ENCODE results near the gene TARBP2. TPM values are rescaled to one million over a fixed set of nuclear protein-coding genes. Genes with fewer than 3 reads are reported as not detected.

Gene TARBP2
- polyA plus RNA-seq, 3 donors from 2014 or later: 11.5 to 28.9 (median 28.8) TPM

- no peak overlapping the region for H3K4me3 Mint-ChIP-seq
- peaks cover 39 to 70% (median 64%) of the 10 kb centered on the region in 3 donors for H3K36me3 Mint-ChIP-seq
- no peaks in the 10 kb centered on the region for H3K9me3 Mint-ChIP-seq
- peaks cover 16 to 31% of the 10 kb centered on the region in 2 donors for H3K4me1 Mint-ChIP-seq
- H3K27ac Mint-ChIP-seq: peak overlapping the region in 2 of 6 donors; percentile 4 to 66
- peaks cover 0 to 9% (median 0%) of the 10 kb centered on the region in 3 donors for H3K27me3 Mint-ChIP-seq (ENCODE audit: low read depth in 3 of 3)
- no peak for DNase-seq
Observed at GRCh38 chr12:53464685-53465418, 36.2 kb upstream of the TARBP2 start.

GRCh38 chr12:53465679-53466078, 35.4 kb upstream of the TARBP2 start:
- H3K36me3 Mint-ChIP-seq: peaks cover 33 to 66% (median 58%) of the 10 kb centered on the region in 3 donors
- peak overlapping the region in 3 of 6 donors; percentile 9 to 17 (median 13) for H3K27ac Mint-ChIP-seq
- peaks cover 16 to 26% of the 10 kb centered on the region in 2 donors for H3K4me1 Mint-ChIP-seq
- DNase-seq: no peak
- peaks cover 0 to 6% (median 0%) of the 10 kb centered on the region in 3 donors for H3K27me3 Mint-ChIP-seq (ENCODE audit: low read depth in 3 of 3)
- H3K9me3 Mint-ChIP-seq: no peaks in the 10 kb centered on the region
- H3K4me3 Mint-ChIP-seq: no peak overlapping the region

- H3K9me3 Mint-ChIP-seq: no peaks in the 10 kb centered on the region
- peak overlapping the region in 2 of 6 donors; percentile 46 to 58 for H3K27ac Mint-ChIP-seq
- no peak for DNase-seq
- no peak overlapping the region for H3K4me3 Mint-ChIP-seq
- peaks cover 0 to 6% (median 3%) of the 10 kb centered on the region in 3 donors for H3K27me3 Mint-ChIP-seq (ENCODE audit: low read depth in 3 of 3)
- peaks cover 30 to 65% (median 55%) of the 10 kb centered on the region in 3 donors for H3K36me3 Mint-ChIP-seq
- H3K4me1 Mint-ChIP-seq: peaks cover 14 to 26% of the 10 kb centered on the region in 2 donors
Observed at GRCh38 chr12:53466640-53467039, 34.4 kb upstream of the TARBP2 start.

GRCh38 chr12:53467082-53467481, 34.0 kb upstream of the TARBP2 start:
- H3K4me1 Mint-ChIP-seq: peaks cover 15 to 28% of the 10 kb centered on the region in 2 donors
- no peak for DNase-seq
- H3K9me3 Mint-ChIP-seq: no peaks in the 10 kb centered on the region
- peaks cover 0 to 7% (median 4%) of the 10 kb centered on the region in 3 donors for H3K27me3 Mint-ChIP-seq (ENCODE audit: low read depth in 3 of 3)
- peaks cover 33 to 66% (median 52%) of the 10 kb centered on the region in 3 donors for H3K36me3 Mint-ChIP-seq
- peak overlapping the region in 1 of 6 donors; percentile 46 for H3K27ac Mint-ChIP-seq
- no peak overlapping the region for H3K4me3 Mint-ChIP-seq

- H3K4me3 Mint-ChIP-seq: no peak overlapping the region
- H3K27me3 Mint-ChIP-seq (ENCODE audit: low read depth in 3 of 3): peaks cover 0 to 6% (median 4%) of the 10 kb centered on the region in 3 donors
- H3K4me1 Mint-ChIP-seq: peaks cover 18 to 29% of the 10 kb centered on the region in 2 donors
- DNase-seq: no peak
- H3K36me3 Mint-ChIP-seq: peaks cover 34 to 63% (median 46%) of the 10 kb centered on the region in 3 donors
- no peaks in the 10 kb centered on the region for H3K9me3 Mint-ChIP-seq
- peak overlapping the region in 2 of 6 donors; percentile 21 to 41 for H3K27ac Mint-ChIP-seq
Observed at GRCh38 chr12:53467880-53468279, 33.2 kb upstream of the TARBP2 start.

- no peak for DNase-seq
- Mint-ChIP-seq H3K9me3 (no peaks in the 10 kb centered on the region), H3K4me1 (peaks cover 18 to 25% of the 10 kb centered on the region in 2 donors), H3K27ac (no peak overlapping the region), H3K36me3 (peaks cover 34 to 59% (median 43%) of the 10 kb centered on the region in 3 donors), H3K27me3 (ENCODE audit: low read depth in 3 of 3) (peaks cover 0 to 6% (median 4%) of the 10 kb centered on the region in 3 donors), H3K4me3 (no peak overlapping the region)
Observed at GRCh38 chr12:53468282-53468681, 32.8 kb upstream of the TARBP2 start.

GRCh38 chr12:53472056-53472582, 29.0 kb upstream of the TARBP2 start:
- peaks cover 23 to 55% of the 10 kb centered on the region in 2 donors for H3K4me1 Mint-ChIP-seq
- peaks cover 26 to 64% (median 41%) of the 10 kb centered on the region in 3 donors for H3K36me3 Mint-ChIP-seq
- peak overlapping the region in 2 of 6 donors; percentile 19 to 29 for H3K27ac Mint-ChIP-seq

GRCh38 chr12:53474077-53474476, 27.0 kb upstream of the TARBP2 start:
- Mint-ChIP-seq H3K36me3 (peaks cover 15 to 48% (median 29%) of the 10 kb centered on the region in 3 donors), H3K27me3 (ENCODE audit: low read depth in 3 of 3) (peaks cover 4 to 6% (median 4%) of the 10 kb centered on the region in 3 donors), H3K4me1 (peaks cover 20 to 56% of the 10 kb centered on the region in 2 donors), H3K9me3 (no peaks in the 10 kb centered on the region), H3K4me3 (no peak overlapping the region), H3K27ac (peak overlapping the region; percentile 6 to 57 (median 20))
- DNase-seq: no peak

More at GRCh38 chr12:53472056-53472582, 29.0 kb upstream of the TARBP2 start:
- no peak for DNase-seq
- Mint-ChIP-seq H3K27me3 (ENCODE audit: low read depth in 3 of 3) (peaks cover 4 to 6% (median 6%) of the 10 kb centered on the region in 3 donors), H3K9me3 (no peaks in the 10 kb centered on the region), H3K4me3 (no peak overlapping the region)

GRCh38 chr12:53474819-53475218, 26.3 kb upstream of the TARBP2 start:
- no peak for DNase-seq
- no peak overlapping the region for H3K4me3 Mint-ChIP-seq
- peaks cover 17 to 52% (median 32%) of the 10 kb centered on the region in 3 donors for H3K36me3 Mint-ChIP-seq
- H3K27me3 Mint-ChIP-seq (ENCODE audit: low read depth in 3 of 3): peaks cover 4 to 6% (median 6%) of the 10 kb centered on the region in 3 donors
- peak overlapping the region in 3 of 6 donors; percentile 3 to 23 (median 22) for H3K27ac Mint-ChIP-seq
- peaks cover 20 to 59% of the 10 kb centered on the region in 2 donors for H3K4me1 Mint-ChIP-seq
- no peaks in the 10 kb centered on the region for H3K9me3 Mint-ChIP-seq

- DNase-seq: no peak
- peak overlapping the region in 2 of 6 donors; percentile 51 to 55 for H3K27ac Mint-ChIP-seq
- no peak overlapping the region for H3K4me3 Mint-ChIP-seq
- H3K4me1 Mint-ChIP-seq: peaks cover 20 to 58% of the 10 kb centered on the region in 2 donors
- H3K9me3 Mint-ChIP-seq: no peaks in the 10 kb centered on the region
- peaks cover 4 to 8% (median 5%) of the 10 kb centered on the region in 3 donors for H3K27me3 Mint-ChIP-seq (ENCODE audit: low read depth in 3 of 3)
- peaks cover 12 to 49% (median 28%) of the 10 kb centered on the region in 3 donors for H3K36me3 Mint-ChIP-seq
Observed at GRCh38 chr12:53476769-53477209, 24.3 kb upstream of the TARBP2 start.

- peaks cover 20 to 46% of the 10 kb centered on the region in 2 donors for H3K4me1 Mint-ChIP-seq
- H3K36me3 Mint-ChIP-seq: peaks cover 8 to 49% (median 30%) of the 10 kb centered on the region in 3 donors
- no peak overlapping the region for H3K27ac Mint-ChIP-seq
- H3K27me3 Mint-ChIP-seq (ENCODE audit: low read depth in 3 of 3): peaks cover 4 to 12% (median 5%) of the 10 kb centered on the region in 3 donors
- DNase-seq: no peak
- no peak overlapping the region for H3K4me3 Mint-ChIP-seq
- no peaks in the 10 kb centered on the region for H3K9me3 Mint-ChIP-seq
Observed at GRCh38 chr12:53478865-53479264, 22.2 kb upstream of the TARBP2 start.

- no peaks in the 10 kb centered on the region for H3K9me3 Mint-ChIP-seq
- peaks cover 8 to 44% (median 25%) of the 10 kb centered on the region in 3 donors for H3K36me3 Mint-ChIP-seq
- peaks cover 4 to 13% (median 7%) of the 10 kb centered on the region in 3 donors for H3K27me3 Mint-ChIP-seq (ENCODE audit: low read depth in 3 of 3)
- H3K4me1 Mint-ChIP-seq: peaks cover 15 to 41% of the 10 kb centered on the region in 2 donors
- H3K27ac Mint-ChIP-seq: peak overlapping the region in 1 of 6 donors; percentile 13
- no peak for DNase-seq
- H3K4me3 Mint-ChIP-seq: no peak overlapping the region
Observed at GRCh38 chr12:53479331-53479730, 21.8 kb upstream of the TARBP2 start.

- DNase-seq: no peak
- H3K27ac Mint-ChIP-seq: peak overlapping the region in 4 of 6 donors; percentile 13 to 53 (median 32)
- peaks cover 8 to 40% (median 16%) of the 10 kb centered on the region in 3 donors for H3K36me3 Mint-ChIP-seq
- no peak overlapping the region for H3K4me3 Mint-ChIP-seq
- H3K4me1 Mint-ChIP-seq: peaks cover 10 to 27% of the 10 kb centered on the region in 2 donors
- peaks cover 0 to 14% (median 7%) of the 10 kb centered on the region in 3 donors for H3K27me3 Mint-ChIP-seq (ENCODE audit: low read depth in 3 of 3)
- H3K9me3 Mint-ChIP-seq: no peaks in the 10 kb centered on the region
Observed at GRCh38 chr12:53480491-53481442, 20.3 kb upstream of the TARBP2 start.

All from immature natural killer cell (primary cell).